G401 (cell line): ENCODE data around the gene DNLZ. TPM values are rescaled to one million over a fixed set of nuclear protein-coding genes. Genes with fewer than 3 reads are reported as not detected.

Experiments used
- DNase-seq: peaks from one replicate; pipeline ENCODE4 v3.0.0-alpha.2; 2015; ENCODE audit warnings: low spot score
- in situ Hi-C: cut with HindIII; loops from 2 replicates; pipeline ENCODE4 v1.10.0; 2016; ENCODE audit warnings: low sequenced_read_pairs, mixed read lengths
- total RNA-seq: library from RNA; depleted of rRNA; stranded (reverse); fragments of >200 nt; shearing (Covaris generic); gene quantifications from 2 replicates; pipeline ENCODE4 v1.2.3, GENCODE V29; 2014; rRNA removed

The DNLZ gene
- total RNA-seq, 1 experiment from 2014 or later = 34.2 TPM

DNA sequence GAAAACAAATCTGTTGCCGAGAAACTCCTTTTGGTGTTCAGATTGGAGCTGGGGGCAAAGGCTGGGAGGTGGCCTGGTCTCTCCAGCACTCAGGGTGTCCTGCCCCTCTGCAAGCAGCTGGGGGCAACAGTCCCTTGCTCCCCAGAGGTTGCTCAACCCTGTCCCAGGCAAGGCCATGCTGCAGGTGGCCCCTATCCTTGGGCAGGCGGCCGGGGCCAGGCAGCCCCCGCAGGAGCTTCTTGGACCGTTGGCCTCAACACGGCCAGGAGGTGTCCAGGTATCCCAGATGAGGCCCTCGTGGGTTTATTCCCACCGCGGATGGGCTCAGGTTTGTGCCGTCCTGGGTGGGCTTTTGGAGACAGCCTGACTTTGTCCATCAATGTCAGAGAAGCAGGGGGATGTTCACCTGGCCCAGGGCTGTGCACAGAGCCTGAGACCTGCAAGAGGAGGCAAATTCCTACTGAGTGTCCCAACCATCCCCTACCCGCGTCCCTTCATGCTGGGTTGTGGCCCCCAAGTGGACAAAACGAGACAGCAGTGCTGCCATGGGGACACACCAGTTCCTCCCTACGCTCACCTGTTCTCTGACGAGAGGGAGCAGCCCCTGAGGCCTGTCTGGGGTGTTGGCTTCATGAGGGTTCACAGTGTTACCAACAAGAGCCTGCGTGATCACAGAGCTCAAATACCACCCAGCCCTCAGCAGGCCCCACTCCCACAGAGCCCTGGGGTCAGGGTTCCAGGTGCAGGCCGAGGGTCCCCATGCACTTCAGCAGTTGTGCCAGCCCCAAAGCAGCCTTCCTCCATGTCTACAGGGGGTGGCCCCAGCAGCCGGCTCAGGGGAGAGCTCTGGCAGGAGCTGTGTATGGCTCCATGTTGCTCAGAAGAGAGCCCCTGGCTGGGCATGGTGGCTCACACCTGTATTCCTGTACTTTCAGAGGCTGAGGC is 50.2 kb downstream of the DNLZ start:
- in situ Hi-C loops = no loop called here
- no peak for DNase-seq

DNA sequence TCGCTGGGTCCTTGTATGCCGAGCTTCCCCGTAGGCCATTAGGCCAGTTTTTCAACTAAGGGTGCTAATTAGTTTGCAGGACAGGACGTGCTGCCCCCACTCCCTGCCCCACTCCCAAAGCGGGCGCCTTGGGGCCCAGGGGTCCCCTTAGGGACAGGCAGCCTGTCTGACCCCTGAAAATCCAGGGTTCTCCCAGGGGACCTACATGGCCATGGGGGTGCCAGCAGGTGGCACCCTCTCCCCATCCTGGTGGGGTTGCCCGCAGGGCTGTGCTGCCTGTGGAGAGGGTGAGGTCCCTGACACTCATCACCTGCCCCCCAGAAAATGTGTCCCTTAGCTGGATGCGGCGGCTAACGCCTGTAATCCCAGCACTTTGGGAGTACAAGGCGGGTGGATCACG is 51.1 kb downstream of the DNLZ start:
- no peak for DNase-seq
- in situ Hi-C loops = no loop called here

DNA sequence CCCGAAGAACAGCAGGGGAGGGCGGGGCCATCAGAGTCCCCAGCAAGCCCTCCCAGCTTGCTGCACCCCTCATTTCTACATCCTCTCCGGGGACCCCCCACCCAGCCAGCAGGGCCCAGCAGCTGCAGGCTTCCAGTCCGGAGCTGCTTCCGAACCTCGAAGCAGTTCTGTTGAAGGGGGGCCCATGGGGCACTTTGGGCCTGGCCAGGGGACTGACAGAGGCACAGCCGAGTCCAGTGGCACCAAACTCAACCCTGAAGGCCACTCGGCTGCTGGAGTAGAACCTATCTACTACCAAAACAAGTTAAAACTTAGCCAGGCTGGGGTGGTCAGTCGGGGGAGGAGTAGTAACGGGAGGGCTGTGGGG is 51.6 kb downstream of the DNLZ start:
- no peak for DNase-seq
- in situ Hi-C loops = no loop called here

DNA sequence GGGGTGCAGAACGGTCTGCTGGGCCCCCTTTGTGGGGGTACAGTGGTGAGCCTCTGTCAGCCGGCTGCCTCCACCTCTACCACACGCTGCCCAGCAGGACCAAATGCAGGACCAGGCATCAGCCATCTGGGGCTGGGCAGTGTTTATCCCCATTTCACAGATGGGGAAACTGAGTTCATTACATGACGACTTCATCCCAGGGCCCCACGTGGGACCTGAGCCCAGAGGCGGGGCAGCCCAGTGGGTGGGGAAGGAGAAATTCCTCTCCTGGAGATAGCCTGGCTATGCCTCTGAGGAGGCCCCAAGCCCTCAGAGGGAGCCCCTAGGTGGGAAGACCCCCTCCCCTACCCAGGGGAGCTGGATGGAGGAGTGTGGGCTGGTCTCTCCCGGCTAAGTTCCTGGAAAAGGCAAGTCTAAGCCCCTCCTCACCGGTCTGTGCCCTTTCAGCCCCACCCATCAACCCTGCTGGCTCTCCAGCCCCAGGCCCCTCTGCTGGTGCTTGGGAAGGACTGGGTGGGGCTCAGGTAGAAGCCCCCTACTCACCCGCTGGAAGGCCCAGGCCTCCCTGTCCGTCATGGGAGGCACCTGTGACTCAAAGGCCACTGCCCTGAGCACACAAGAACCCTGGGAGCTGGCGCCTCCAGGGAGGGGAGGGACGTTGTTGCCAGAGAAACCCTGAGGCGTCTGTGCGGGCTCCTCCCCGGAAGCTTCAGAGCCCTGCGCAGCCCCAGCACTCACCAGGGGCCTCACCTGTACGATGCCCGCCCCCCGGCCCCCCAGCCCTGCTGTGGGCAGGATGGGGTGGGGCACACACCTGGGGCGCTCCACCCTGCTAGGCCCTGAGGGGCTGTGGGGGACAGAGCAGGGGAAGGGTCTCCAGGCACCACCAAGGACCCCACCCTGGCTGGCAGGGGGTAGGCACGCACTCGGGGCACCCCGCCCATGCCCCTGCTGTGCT is 52.2 kb downstream of the DNLZ start:
- no peak for DNase-seq
- in situ Hi-C loops = no loop called here

DNA sequence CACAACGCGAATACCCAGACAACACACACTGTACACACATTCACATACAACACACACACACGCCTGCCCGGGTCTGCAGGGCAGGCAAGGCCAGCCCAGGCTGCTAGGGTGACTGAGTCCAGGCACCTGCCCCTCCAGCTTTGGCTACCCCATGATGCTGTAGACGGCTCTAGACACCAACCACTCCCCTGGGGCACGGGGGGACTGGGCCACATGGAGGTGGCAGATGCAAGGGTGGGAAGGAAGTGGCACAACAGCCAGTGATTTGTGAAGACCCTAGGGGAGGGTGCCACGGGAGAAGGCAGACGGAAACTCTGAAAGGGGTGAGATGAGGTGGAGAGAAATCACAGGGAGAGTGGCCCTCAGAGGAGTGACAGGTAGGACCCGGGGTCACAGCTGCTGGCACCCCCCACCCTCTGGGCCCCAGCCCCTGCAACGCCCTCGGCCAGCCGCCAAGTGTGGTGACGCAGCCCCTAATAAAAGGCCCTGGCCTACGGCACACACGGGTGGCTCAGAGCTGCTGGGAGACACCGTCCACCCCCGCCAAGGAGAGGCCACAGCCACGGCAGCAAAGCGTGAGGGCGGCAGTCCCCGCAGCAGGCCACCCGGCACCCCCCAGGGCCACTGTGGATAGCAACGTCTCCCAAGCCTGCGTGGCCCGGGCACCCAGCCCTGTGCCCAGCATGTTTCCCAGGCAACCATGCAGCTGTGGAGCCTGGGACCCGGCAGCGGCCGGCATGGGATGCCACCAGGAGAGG is 53.1 kb downstream of the DNLZ start:
- DNase-seq = no peak
- in situ Hi-C loops = no loop called here

DNA sequence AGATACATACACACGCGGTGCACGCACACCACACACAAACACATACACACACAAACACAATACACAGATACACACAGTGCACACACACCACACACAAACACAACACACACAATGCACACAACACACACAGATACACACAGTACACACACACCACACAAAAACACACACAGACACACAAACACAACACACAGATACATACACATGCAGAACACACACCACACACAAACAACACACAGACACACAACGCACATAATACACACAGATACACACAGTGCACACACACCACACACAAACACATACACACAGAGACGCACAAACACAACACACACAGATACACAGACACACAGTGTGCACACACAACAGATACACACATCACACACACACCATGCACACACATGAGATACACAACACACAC is 53.7 kb downstream of the DNLZ start:
- no peak for DNase-seq
- in situ Hi-C loops = no loop called here

Other genes starting within 250 kb of the DNLZ start
- 48.3 and 51.4 TPM in 2 replicates for gene TMEM250, start 244.9 kb downstream of the DNLZ start, total RNA-seq
- gene LHX3, start 158.6 kb downstream of the DNLZ start, total RNA-seq = not detected in 2 replicates
- gene QSOX2, start 117.9 kb downstream of the DNLZ start, total RNA-seq = 9.0 and 13.7 TPM in 2 replicates
- 0.55 and 0.61 TPM in 2 replicates for gene CCDC187, start 59.6 kb downstream of the DNLZ start, total RNA-seq
- gene GPSM1, start 36.2 kb downstream of the DNLZ start, total RNA-seq = 49.1 and 50.3 TPM in 2 replicates
- gene CARD9, start 9.9 kb upstream of the DNLZ start, total RNA-seq = 0.25 and 0.98 TPM in 2 replicates
- 12.4 and 17.2 TPM in 2 replicates for gene SNAPC4, start 36.4 kb upstream of the DNLZ start, total RNA-seq
- gene ENTR1, start 46.9 kb upstream of the DNLZ start, total RNA-seq = 85.0 and 97.9 TPM in 2 replicates
- 129 and 146 TPM in 2 replicates for gene PMPCA, start 46.9 kb upstream of the DNLZ start, total RNA-seq
- 6.1 and 11.8 TPM in 2 replicates for gene INPP5E, start 76.1 kb upstream of the DNLZ start, total RNA-seq
- gene SEC16A, start 119.3 kb upstream of the DNLZ start, total RNA-seq = 4.1 and 7.2 TPM in 2 replicates
- gene NOTCH1, start 182.3 kb upstream of the DNLZ start, total RNA-seq = 10.9 and 13.8 TPM in 2 replicates